Fibroblast of lung (primary cell): ENCODE measurements around the gene ANKRD34B.

ENCODE experiments used
- CTCF ChIP-seq, 2 donors: IDR thresholded peaks in 1 of 2; conservative IDR thresholded peaks in 1 of 2; 1 replicate in 1 of 2; 2 replicates in 1 of 2; pipeline ENCODE4 v1.5.1; 2011 to 2012; ENCODE audit warnings: low read length in 2 of 2, control low read depth in 1 of 2, inconsistent platforms in 1 of 2, low read depth in 1 of 2, mild to moderate bottlenecking in 1 of 2
- EZH2 ChIP-seq: IDR thresholded peaks from 2 replicates; pipeline ENCODE4 v1.5.1; 2012; ENCODE audit warnings: low read length, control low read depth, mild to moderate bottlenecking; ENCODE audit errors: missing control alignments

- no peak for TF ChIP-seq CTCF (conservative IDR thresholded peaks at IDR 0.05 in 1 of 2, IDR thresholded peaks at IDR 0.05 in 1 of 2; ENCODE audit: low read depth in 1 of 2, low read length in 2 of 2)
- TF ChIP-seq EZH2: no peak
Observed at GRCh38 chr5:80590766-80591165, 20.7 kb upstream of the ANKRD34B start.
